AG09309 (cell line): ENCODE measurements around the gene RYK.
A peak's percentile ranks its signal among the peaks of the same experiment; 100 is the strongest.

Experiments used
- DNase-seq: peaks from one replicate; pipeline ENCODE4 v3.0.0-alpha.2; 2010; ENCODE audit warnings: low read depth
- H3K4me3 ChIP-seq: 2 replicates; pipeline ENCODE4 v1.5.1; 2011; ENCODE audit warnings: mild to moderate bottlenecking, low read depth, low read length, moderate library complexity; ENCODE audit not compliant: control insufficient read depth
- TF ChIP-seq, protein P1 (sequence below): IDR thresholded peaks from 2 replicates; pipeline ENCODE4 v1.5.1; 2011; ENCODE audit warnings: mild to moderate bottlenecking, low read depth, low read length, inconsistent platforms; ENCODE audit not compliant: insufficient read depth, control insufficient read depth; ENCODE audit errors: missing control alignments

RYK gene

DNA sequence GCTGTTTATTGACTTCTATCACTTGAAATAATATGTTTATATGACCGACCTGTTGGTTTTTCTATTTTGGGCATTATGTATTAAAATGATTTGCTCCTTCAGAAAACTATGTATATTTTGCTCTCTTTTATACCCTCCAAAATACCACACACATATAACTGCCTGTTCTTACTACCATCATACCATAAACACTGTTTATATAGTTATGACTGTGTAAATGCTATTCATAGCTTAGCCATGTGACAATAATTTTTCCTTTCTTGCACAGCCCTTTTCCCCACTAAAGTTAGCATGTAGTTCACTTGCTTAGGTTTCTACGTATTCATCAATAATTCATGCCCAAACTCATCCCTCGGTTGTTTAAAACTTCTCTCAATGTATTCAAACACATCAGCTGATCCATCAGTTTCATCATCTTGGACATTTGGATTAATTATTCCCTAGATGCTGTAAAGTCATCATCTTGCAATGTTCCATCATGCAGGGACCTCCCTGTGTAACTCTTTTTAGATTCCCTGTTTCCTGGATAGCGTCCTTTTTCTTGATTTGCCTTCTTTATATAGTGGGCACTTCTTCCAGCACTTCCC, 8.2 kb upstream of the RYK start:
- no peak overlapping the region for H3K4me3 ChIP-seq
- no peak for DNase-seq
- TF ChIP-seq, protein P1, sequence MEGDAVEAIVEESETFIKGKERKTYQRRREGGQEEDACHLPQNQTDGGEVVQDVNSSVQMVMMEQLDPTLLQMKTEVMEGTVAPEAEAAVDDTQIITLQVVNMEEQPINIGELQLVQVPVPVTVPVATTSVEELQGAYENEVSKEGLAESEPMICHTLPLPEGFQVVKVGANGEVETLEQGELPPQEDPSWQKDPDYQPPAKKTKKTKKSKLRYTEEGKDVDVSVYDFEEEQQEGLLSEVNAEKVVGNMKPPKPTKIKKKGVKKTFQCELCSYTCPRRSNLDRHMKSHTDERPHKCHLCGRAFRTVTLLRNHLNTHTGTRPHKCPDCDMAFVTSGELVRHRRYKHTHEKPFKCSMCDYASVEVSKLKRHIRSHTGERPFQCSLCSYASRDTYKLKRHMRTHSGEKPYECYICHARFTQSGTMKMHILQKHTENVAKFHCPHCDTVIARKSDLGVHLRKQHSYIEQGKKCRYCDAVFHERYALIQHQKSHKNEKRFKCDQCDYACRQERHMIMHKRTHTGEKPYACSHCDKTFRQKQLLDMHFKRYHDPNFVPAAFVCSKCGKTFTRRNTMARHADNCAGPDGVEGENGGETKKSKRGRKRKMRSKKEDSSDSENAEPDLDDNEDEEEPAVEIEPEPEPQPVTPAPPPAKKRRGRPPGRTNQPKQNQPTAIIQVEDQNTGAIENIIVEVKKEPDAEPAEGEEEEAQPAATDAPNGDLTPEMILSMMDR: no peak

GRCh38 chr3:134255404-134255803, 4.7 kb upstream of the RYK start:
- TF ChIP-seq, protein P1: no peak
- DNase-seq: no peak
- H3K4me3 ChIP-seq: no peak overlapping the region

GRCh38 chr3:134253475-134254226, 3.0 kb upstream of the RYK start:
- DNase-seq: no peak
- TF ChIP-seq, protein P1: no peak
- H3K4me3 ChIP-seq: no peak overlapping the region

GRCh38 chr3:134252766-134253165, 2.1 kb upstream of the RYK start:
- DNase-seq: no peak
- no peak overlapping the region for H3K4me3 ChIP-seq
- TF ChIP-seq, protein P1: no peak

DNA sequence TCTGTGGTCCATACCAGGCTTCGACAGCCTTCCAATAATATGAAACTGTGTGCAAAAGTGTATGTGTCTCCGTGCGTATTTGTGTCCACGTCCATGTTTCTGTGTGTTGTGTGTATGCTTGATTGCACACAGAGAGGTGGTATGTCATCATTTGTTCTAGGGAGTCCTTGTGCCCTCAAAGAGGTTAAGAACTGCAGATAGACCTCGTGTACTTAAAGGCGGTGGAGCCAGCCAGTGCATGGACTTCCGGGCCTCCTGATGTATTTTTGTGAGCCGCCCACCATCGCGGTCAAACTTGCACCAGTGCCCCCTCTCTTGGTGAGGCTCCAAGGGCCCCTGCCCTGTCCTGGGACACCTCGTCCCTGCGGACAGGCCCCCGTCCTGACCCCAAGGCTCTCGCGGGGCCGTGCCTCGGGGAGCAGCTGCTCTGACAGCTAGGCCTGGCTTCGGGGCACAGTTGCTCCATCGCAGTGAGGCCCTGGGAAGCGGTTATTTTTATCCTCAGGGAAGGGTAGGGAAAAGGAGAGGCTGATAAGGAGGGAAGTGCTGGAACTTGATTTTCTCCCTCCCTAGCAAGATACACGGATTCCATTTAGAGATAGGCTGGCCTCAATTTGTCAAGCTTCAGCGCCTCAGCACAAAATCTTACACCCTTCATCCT, 1.2 kb upstream of the RYK start:
- no peak overlapping the region for H3K4me3 ChIP-seq
- TF ChIP-seq, protein P1: no peak
- DNase-seq: no peak

GRCh38 chr3:134249935-134250716, 533 bp downstream of the RYK start:
- TF ChIP-seq, protein P1: no peak
- DNase-seq: no peak
- peak overlapping the region; percentile 87 for H3K4me3 ChIP-seq
